Hematopoietic multipotent progenitor cell treated with erythropoietin and hydrocortisone succinate and interleukin-3 and kit ligand, for 8 days (in vitro differentiated cells): Measurements from ENCODE around the gene C11orf58.

Experiments
- DNase-seq: peaks from one replicate; pipeline ENCODE4 v3.0.0-alpha.2; 2015

C11orf58 gene

GRCh38 chr11:16787035-16787742 is 48.7 kb downstream of the C11orf58 start:
- DNase-seq, result no peak

GRCh38 chr11:16788141-16789062 is 50.0 kb downstream of the C11orf58 start:
- peak; percentile 57 for DNase-seq

- DNase-seq, result no peak
These were observed 50.6 kb downstream of the C11orf58 start for GRCh38 chr11:16789063-16789420.

GRCh38 chr11:16789560-16790485 is 51.4 kb downstream of the C11orf58 start:
- no peak for DNase-seq

DNA sequence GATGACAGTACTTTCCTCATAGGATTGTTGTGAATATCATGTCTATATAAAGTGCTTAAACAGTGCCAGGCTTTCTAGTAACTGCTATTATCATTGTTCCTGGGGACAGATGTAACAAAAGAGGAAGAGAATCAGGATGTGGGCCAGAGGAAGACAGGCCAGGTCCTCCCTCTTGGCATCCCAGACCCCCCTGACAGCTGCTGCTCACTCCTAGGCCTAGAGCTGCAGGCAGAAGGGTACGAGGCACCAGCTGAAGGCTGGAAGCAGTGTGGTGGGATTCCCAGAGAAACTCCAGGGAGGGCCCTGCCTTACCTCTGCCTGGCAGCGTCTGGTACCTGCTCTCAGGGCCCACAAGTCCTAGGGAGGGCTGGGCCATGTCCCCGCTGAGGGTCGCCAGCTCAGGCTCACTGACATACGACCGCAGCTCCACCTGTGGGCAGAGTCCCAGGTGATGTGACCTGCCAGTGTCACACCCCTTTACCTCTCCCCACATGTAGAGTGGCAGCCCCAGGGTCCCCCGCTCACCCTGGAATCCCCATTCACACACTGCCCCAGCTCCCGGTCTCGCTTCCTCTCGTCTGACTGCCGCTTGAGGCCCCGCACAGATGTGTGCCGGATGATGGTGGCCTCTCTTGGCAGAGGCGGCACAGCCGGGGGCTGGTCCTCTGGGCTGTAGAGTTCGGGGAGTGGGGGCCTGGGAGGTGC is 52.2 kb downstream of the C11orf58 start:
- DNase-seq, result no peak

- DNase-seq, result peak; percentile 3
These were observed 52.9 kb downstream of the C11orf58 start for GRCh38 chr11:16791191-16791961.

- no peak for DNase-seq
These were observed 54.0 kb downstream of the C11orf58 start for GRCh38 chr11:16792426-16792825.

- no peak for DNase-seq
These were observed 54.6 kb downstream of the C11orf58 start for GRCh38 chr11:16793009-16793408.

- no peak for DNase-seq
These were observed 55.1 kb downstream of the C11orf58 start for GRCh38 chr11:16793511-16793910.

- no peak for DNase-seq
These were observed 55.8 kb downstream of the C11orf58 start for GRCh38 chr11:16794047-16794818.

DNA sequence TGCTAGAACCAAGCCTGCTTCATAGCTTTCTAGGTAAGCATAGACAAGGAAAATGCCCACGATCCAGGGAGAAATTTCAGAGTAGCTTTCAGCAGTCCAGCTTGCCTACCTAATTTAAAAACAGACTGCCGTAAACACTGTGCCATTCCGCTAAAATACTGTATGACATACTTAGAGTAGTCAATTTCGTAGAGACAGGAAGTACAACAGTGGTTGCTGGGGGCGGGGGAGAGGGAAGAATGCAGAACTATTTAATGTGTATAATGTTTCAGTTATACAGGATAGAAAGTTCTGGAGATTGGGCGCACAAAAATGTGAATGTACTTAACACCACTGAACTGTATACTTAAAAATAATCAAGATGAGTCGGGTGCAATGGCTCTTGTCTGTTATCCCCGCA is 56.7 kb downstream of the C11orf58 start:
- DNase-seq, result no peak

DNA sequence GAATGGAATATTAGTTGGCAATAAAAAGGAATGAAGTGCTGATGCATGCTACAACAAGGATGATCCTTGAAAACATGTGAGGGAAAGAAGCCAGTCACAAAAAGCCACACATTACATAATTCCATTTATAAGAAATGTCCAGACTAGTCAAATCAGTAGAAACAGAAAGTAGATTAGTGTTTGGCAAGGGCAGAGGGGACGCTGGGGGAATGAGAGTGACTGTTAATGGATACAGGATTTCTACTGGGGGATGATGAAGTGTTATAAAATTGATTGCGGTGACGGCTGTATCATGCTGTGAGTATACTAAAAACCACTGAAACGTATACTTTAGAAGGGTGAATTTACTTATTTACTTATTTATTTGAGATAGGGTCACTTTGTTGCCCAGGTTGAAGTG is 57.9 kb downstream of the C11orf58 start:
- no peak for DNase-seq

DNA sequence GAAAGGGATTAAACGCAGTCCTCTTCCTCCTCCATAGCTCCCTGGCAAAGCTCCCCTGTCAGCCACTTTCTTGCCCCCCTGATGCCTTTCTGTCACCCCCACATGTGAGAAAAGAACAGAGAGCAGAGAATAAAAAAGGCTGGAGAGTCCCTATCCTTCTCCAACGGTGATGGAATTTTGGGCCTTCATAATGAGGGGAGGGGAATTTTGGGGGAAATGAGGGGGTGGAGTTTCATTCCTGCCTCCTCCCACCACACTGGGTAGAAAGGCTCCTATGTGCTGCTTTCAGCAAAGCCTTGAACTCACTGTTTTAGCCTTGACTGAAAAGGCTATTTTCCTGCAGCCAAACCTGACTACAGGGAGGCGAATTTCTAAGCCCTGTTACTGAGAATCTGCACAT is 59.3 kb downstream of the C11orf58 start:
- no peak for DNase-seq

- no peak for DNase-seq
These were observed 60.8 kb downstream of the C11orf58 start for GRCh38 chr11:16799221-16799620.

DNA sequence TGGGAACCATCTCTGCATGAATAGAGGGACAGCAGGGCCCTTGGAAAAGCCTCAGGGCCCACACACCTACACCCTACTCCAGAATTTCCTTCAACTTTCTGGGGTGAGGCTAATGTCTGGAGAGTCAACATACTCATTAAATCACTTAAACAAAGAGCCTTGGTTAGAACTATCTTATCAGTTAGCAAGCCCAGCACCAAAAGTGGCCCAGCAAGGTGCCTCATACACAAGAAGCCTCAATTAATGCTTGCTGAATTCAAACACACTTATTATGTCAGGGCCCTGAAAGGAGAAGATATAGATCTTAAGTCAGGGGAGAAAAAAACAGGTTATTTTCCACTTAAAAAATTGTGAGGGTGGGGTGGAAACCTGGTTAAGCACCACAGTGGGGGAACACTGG is 61.4 kb downstream of the C11orf58 start:
- DNase-seq, result no peak

GRCh38 chr11:16800382-16800781 is 61.9 kb downstream of the C11orf58 start:
- DNase-seq, result no peak

GRCh38 chr11:16801288-16801980 is 63.0 kb downstream of the C11orf58 start:
- DNase-seq, result no peak

DNA sequence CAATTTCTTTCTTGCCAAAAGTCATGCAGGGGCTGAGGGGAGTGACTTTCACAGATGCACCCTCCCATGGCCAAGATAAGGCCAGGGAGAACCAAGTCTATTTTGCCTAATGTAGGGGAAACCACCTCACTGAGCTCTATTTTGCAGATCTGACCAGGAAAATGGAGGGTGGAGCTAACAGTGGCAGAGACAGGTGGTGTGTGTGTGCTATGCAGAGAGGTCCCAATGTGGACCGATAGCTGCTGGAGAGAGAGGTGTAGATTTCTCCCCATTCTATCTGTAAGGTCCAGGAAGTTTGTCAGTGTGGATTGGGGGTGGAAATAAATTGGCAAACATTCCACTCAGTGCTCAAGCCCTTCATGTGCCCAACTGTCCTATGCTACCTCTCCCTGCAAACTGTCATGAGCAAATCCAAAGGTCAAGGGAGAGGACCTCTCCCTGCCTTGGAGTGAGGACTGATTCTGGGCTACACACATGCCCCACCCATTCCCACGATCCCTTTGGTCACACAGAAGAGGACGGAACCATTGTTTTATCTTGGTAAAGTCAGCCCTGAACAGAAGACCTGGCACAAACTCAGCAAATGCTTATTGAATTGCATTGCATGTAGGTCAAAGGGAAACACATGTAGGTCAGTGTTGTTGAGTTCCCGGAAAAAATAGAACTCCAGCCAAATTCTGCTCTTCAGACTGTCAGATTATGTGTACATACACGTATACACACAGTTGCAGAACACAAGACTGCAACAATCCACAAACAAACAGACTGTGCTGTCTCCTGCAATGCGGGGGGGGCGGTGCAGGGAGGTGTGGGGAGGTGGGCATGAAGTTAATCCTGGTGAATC is 65.9 kb downstream of the C11orf58 start:
- DNase-seq, result peak; percentile 46

DNA sequence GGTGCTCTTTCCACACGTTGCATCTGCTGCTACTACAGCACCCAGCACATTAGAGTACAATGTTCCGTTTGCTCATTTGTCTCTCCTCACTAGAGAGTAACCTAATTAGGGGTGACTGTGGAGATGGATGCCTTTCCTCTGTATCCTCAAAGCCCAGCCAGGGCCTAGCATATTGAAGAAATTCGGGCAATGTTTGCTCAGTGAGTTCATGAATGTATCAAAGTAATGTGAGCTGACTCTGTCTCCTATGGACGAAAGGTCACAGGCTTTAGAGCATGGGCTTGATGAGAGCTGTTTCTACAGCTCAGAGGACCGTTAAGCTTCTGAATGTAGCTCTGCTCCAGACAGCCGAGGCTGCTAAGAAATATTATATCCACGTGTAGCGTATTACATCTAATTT is 67.5 kb downstream of the C11orf58 start:
- no peak for DNase-seq
